ENCODE results near the gene FAM13A.

FAM13A gene

GRCh38 chr4:89044147-89044900 is 12.7 kb downstream of the FAM13A start:
- peaks cover 0 to 3% of the 10 kb centered on the region in 2 donors for H3K9me3 ChIP-seq (replicated peaks in 1 of 2; ENCODE audit: control insufficient read depth in 2 of 2, insufficient read depth in 1 of 2, low read depth in 1 of 2, low read length in 2 of 2)
- H2BK15ac ChIP-seq (ENCODE audit: low read length), result no peak overlapping the region
- H3K27me3 ChIP-seq (ENCODE audit: control insufficient read depth in 3 of 3, insufficient read depth in 3 of 3, low read depth in 1 of 3, low read length in 3 of 3), result no peaks in the 10 kb centered on the region
- DNase-seq (ENCODE audit: low spot score), result no peak
- no peak overlapping the region for H3K27ac ChIP-seq (replicated peaks; ENCODE audit: low read length)
- H4K8ac ChIP-seq (ENCODE audit: low read depth, low read length), result no peak overlapping the region
- H3K4me3 ChIP-seq (ENCODE audit: low read length in 2 of 2), result no peak overlapping the region
- no peak overlapping the region for H2BK12ac ChIP-seq (ENCODE audit: low read length)
- H3K79me1 ChIP-seq (ENCODE audit: low read depth, low read length), result peaks cover 2% of the 10 kb centered on the region
- H3K14ac ChIP-seq (ENCODE audit: low read length), result no peak overlapping the region
- no peak overlapping the region for H3K4me2 ChIP-seq (ENCODE audit: insufficient read depth, low read length, poor library complexity, severe bottlenecking)
- no peak overlapping the region for H3K4ac ChIP-seq (ENCODE audit: low read length)
- no peak overlapping the region for H3K9ac ChIP-seq (ENCODE audit: low read depth, low read length, poor library complexity)
- H3K23ac ChIP-seq (ENCODE audit: low read depth, low read length, poor library complexity), result no peak overlapping the region
- WGBS, 2 donors (ENCODE audit: extremely low coverage in 2 of 2, insufficient read length in 2 of 2, insufficient replicate concordance in 1 of 2), result no CpG with 5 or more reads among the region's 7 CpGs
- H3K36me3 ChIP-seq (replicated peaks in 1 of 2; ENCODE audit: control insufficient read depth in 2 of 2, insufficient read depth in 2 of 2, low read length in 2 of 2), result peaks cover 0 to 4% of the 10 kb centered on the region in 2 donors
- H2AK5ac ChIP-seq (ENCODE audit: low read depth, low read length), result no peak overlapping the region
- no peak overlapping the region for H4K91ac ChIP-seq (ENCODE audit: low read depth, low read length, poor library complexity)
- H2AFZ ChIP-seq (ENCODE audit: low read length), result no peak overlapping the region
- H3K18ac ChIP-seq (ENCODE audit: low read length), result no peak overlapping the region
- no peaks in the 10 kb centered on the region for H3K4me1 ChIP-seq (ENCODE audit: control insufficient read depth in 2 of 2, insufficient read depth in 1 of 2, low read depth in 1 of 2, low read length in 2 of 2)
- H2BK120ac ChIP-seq (ENCODE audit: low read depth, low read length), result no peak overlapping the region
- no peak overlapping the region for H2BK5ac ChIP-seq (ENCODE audit: low read length)

- H2BK12ac ChIP-seq (ENCODE audit: low read length), result no peak overlapping the region
- H2BK15ac ChIP-seq (ENCODE audit: low read length), result no peak overlapping the region
- no CpG with 5 or more reads among the region's 3 CpGs for WGBS, 2 donors (ENCODE audit: extremely low coverage in 2 of 2, insufficient read length in 2 of 2, insufficient replicate concordance in 1 of 2)
- DNase-seq (ENCODE audit: low spot score), result no peak
- H3K4me3 ChIP-seq (ENCODE audit: low read length in 2 of 2), result no peak overlapping the region
- no peak overlapping the region for H2AFZ ChIP-seq (ENCODE audit: low read length)
- H3K18ac ChIP-seq (ENCODE audit: low read length), result no peak overlapping the region
- no peak overlapping the region for H3K9ac ChIP-seq (ENCODE audit: low read depth, low read length, poor library complexity)
- no peaks in the 10 kb centered on the region for H3K27me3 ChIP-seq (ENCODE audit: control insufficient read depth in 3 of 3, insufficient read depth in 3 of 3, low read depth in 1 of 3, low read length in 3 of 3)
- H3K4ac ChIP-seq (ENCODE audit: low read length), result no peak overlapping the region
- peaks cover under 1 to 11% of the 10 kb centered on the region in 2 donors for H3K9me3 ChIP-seq (replicated peaks in 1 of 2; ENCODE audit: control insufficient read depth in 2 of 2, insufficient read depth in 1 of 2, low read depth in 1 of 2, low read length in 2 of 2)
- no peak overlapping the region for H2BK120ac ChIP-seq (ENCODE audit: low read depth, low read length)
- no peak overlapping the region for H2AK5ac ChIP-seq (ENCODE audit: low read depth, low read length)
- H3K4me2 ChIP-seq (ENCODE audit: insufficient read depth, low read length, poor library complexity, severe bottlenecking), result no peak overlapping the region
- H3K36me3 ChIP-seq (replicated peaks in 1 of 2; ENCODE audit: control insufficient read depth in 2 of 2, insufficient read depth in 2 of 2, low read length in 2 of 2), result peaks cover 0 to 4% of the 10 kb centered on the region in 2 donors
- H3K79me1 ChIP-seq (ENCODE audit: low read depth, low read length), result peaks cover 2% of the 10 kb centered on the region
- no peaks in the 10 kb centered on the region for H3K4me1 ChIP-seq (ENCODE audit: control insufficient read depth in 2 of 2, insufficient read depth in 1 of 2, low read depth in 1 of 2, low read length in 2 of 2)
- H3K27ac ChIP-seq (replicated peaks; ENCODE audit: low read length), result no peak overlapping the region
- H4K91ac ChIP-seq (ENCODE audit: low read depth, low read length, poor library complexity), result no peak overlapping the region
- H3K23ac ChIP-seq (ENCODE audit: low read depth, low read length, poor library complexity), result no peak overlapping the region
- H2BK5ac ChIP-seq (ENCODE audit: low read length), result no peak overlapping the region
- no peak overlapping the region for H3K14ac ChIP-seq (ENCODE audit: low read length)
- no peak overlapping the region for H4K8ac ChIP-seq (ENCODE audit: low read depth, low read length)
These were observed 14.9 kb downstream of the FAM13A start for GRCh38 chr4:89042055-89042454.

- Histone ChIP-seq H2AFZ (ENCODE audit: low read length) (no peak overlapping the region), H3K4ac (ENCODE audit: low read length) (no peak overlapping the region), H4K8ac (ENCODE audit: low read depth, low read length) (no peak overlapping the region), H3K4me2 (ENCODE audit: insufficient read depth, low read length, poor library complexity, severe bottlenecking) (no peak overlapping the region), H3K18ac (ENCODE audit: low read length) (no peak overlapping the region), H3K4me1 (ENCODE audit: control insufficient read depth in 2 of 2, insufficient read depth in 1 of 2, low read depth in 1 of 2, low read length in 2 of 2) (no peaks in the 10 kb centered on the region), H2AK5ac (ENCODE audit: low read depth, low read length) (no peak overlapping the region), H2BK12ac (ENCODE audit: low read length) (no peak overlapping the region), H3K14ac (ENCODE audit: low read length) (no peak overlapping the region), H2BK120ac (ENCODE audit: low read depth, low read length) (no peak overlapping the region), H3K23ac (ENCODE audit: low read depth, low read length, poor library complexity) (no peak overlapping the region), H3K79me1 (ENCODE audit: low read depth, low read length) (peaks cover 3% of the 10 kb centered on the region), H3K36me3 (replicated peaks in 1 of 2; ENCODE audit: control insufficient read depth in 2 of 2, insufficient read depth in 2 of 2, low read length in 2 of 2) (peaks cover 0 to 7% of the 10 kb centered on the region in 2 donors), H3K4me3 (ENCODE audit: low read length in 2 of 2) (no peak overlapping the region), H3K27ac (replicated peaks; ENCODE audit: low read length) (no peak overlapping the region), H3K27me3 (ENCODE audit: control insufficient read depth in 3 of 3, insufficient read depth in 3 of 3, low read depth in 1 of 3, low read length in 3 of 3) (no peaks in the 10 kb centered on the region), H2BK5ac (ENCODE audit: low read length) (no peak overlapping the region), H3K9me3 (replicated peaks in 1 of 2; ENCODE audit: control insufficient read depth in 2 of 2, insufficient read depth in 1 of 2, low read depth in 1 of 2, low read length in 2 of 2) (peaks cover 6 to 28% of the 10 kb centered on the region in 2 donors), H3K9ac (ENCODE audit: low read depth, low read length, poor library complexity) (no peak overlapping the region), H4K91ac (ENCODE audit: low read depth, low read length, poor library complexity) (no peak overlapping the region), H2BK15ac (ENCODE audit: low read length) (no peak overlapping the region)
- DNase-seq (ENCODE audit: low spot score), result no peak
- WGBS, 2 donors (ENCODE audit: extremely low coverage in 2 of 2, insufficient read length in 2 of 2, insufficient replicate concordance in 1 of 2), result no CpG with 5 or more reads among the region's 4 CpGs
These were observed 17.2 kb downstream of the FAM13A start for GRCh38 chr4:89039730-89040338.

- WGBS, 2 donors (ENCODE audit: extremely low coverage in 2 of 2, insufficient read length in 2 of 2, insufficient replicate concordance in 1 of 2), result no CpG with 5 or more reads among the region's 2 CpGs
These were observed 20.4 kb downstream of the FAM13A start for GRCh38 chr4:89036535-89036934.

More at GRCh38 chr4:89036535-89036934, 20.4 kb downstream of the FAM13A start:
- Histone ChIP-seq H2BK12ac (ENCODE audit: low read length) (no peak overlapping the region), H3K18ac (ENCODE audit: low read length) (no peak overlapping the region), H2BK5ac (ENCODE audit: low read length) (no peak overlapping the region), H2BK120ac (ENCODE audit: low read depth, low read length) (no peak overlapping the region), H3K79me1 (ENCODE audit: low read depth, low read length) (peaks cover 2% of the 10 kb centered on the region), H2BK15ac (ENCODE audit: low read length) (no peak overlapping the region), H3K4ac (ENCODE audit: low read length) (no peak overlapping the region), H3K4me2 (ENCODE audit: insufficient read depth, low read length, poor library complexity, severe bottlenecking) (no peak overlapping the region), H3K4me3 (ENCODE audit: low read length in 2 of 2) (no peak overlapping the region), H2AK5ac (ENCODE audit: low read depth, low read length) (no peak overlapping the region), H4K91ac (ENCODE audit: low read depth, low read length, poor library complexity) (no peak overlapping the region), H3K4me1 (ENCODE audit: control insufficient read depth in 2 of 2, insufficient read depth in 1 of 2, low read depth in 1 of 2, low read length in 2 of 2) (no peaks in the 10 kb centered on the region), H3K27ac (replicated peaks; ENCODE audit: low read length) (no peak overlapping the region), H2AFZ (ENCODE audit: low read length) (no peak overlapping the region), H3K23ac (ENCODE audit: low read depth, low read length, poor library complexity) (no peak overlapping the region), H3K9ac (ENCODE audit: low read depth, low read length, poor library complexity) (no peak overlapping the region), H3K14ac (ENCODE audit: low read length) (no peak overlapping the region), H3K27me3 (ENCODE audit: control insufficient read depth in 3 of 3, insufficient read depth in 3 of 3, low read depth in 1 of 3, low read length in 3 of 3) (no peaks in the 10 kb centered on the region), H3K9me3 (replicated peaks in 1 of 2; ENCODE audit: control insufficient read depth in 2 of 2, insufficient read depth in 1 of 2, low read depth in 1 of 2, low read length in 2 of 2) (peaks cover 6 to 25% of the 10 kb centered on the region in 2 donors), H3K36me3 (replicated peaks in 1 of 2; ENCODE audit: control insufficient read depth in 2 of 2, insufficient read depth in 2 of 2, low read length in 2 of 2) (peaks cover 0 to 4% of the 10 kb centered on the region in 2 donors), H4K8ac (ENCODE audit: low read depth, low read length) (no peak overlapping the region)
- DNase-seq (ENCODE audit: low spot score), result no peak
